Thyroid gland (tissue), 4 donors: ENCODE data around the gene KLHL18.

ENCODE experiments used
- POLR2A ChIP-seq, 2 donors: fragments of 450-650 bp; IDR thresholded peaks; one replicate each; pipeline ENCODE4 v1.6.1; 2017; ENCODE audit warnings: antibody characterized with exemption in 2 of 2, mild to moderate bottlenecking in 2 of 2, moderate library complexity in 1 of 2
- TF ChIP-seq, protein P1 (sequence below), 6 experiments: fragments of 200-600 bp in 3 of 6; fragments of 450-650 bp in 3 of 6; sonication (generic) in 3 of 6; IDR thresholded peaks; one replicate each; pipeline ENCODE4 v1.5.1; 2016 to 2019; ENCODE audit warnings: antibody characterized with exemption in 6 of 6, mild to moderate bottlenecking in 2 of 6, inconsistent platforms in 1 of 6, moderate library complexity in 1 of 6

DNA sequence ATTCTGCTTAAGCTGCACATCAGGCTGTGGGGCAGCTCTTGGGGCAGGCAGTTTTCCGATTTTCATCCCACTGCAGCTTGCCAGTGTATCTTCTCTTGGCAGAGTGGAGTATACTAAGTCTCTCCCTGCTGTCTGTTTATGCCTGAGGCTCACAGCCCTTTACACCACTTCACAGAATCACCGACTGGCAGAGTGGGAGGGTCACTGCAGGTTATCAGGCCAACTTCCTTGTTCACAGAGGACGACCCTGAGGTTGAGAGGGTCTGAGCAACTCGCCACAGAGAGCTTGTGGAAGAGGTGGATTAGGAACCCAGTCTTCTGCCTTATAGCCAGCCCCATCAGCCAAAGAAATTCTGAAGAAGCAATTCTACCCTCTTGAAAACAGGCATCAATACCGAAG is 31.1 kb upstream of the KLHL18 start:
- TF ChIP-seq, protein P1, sequence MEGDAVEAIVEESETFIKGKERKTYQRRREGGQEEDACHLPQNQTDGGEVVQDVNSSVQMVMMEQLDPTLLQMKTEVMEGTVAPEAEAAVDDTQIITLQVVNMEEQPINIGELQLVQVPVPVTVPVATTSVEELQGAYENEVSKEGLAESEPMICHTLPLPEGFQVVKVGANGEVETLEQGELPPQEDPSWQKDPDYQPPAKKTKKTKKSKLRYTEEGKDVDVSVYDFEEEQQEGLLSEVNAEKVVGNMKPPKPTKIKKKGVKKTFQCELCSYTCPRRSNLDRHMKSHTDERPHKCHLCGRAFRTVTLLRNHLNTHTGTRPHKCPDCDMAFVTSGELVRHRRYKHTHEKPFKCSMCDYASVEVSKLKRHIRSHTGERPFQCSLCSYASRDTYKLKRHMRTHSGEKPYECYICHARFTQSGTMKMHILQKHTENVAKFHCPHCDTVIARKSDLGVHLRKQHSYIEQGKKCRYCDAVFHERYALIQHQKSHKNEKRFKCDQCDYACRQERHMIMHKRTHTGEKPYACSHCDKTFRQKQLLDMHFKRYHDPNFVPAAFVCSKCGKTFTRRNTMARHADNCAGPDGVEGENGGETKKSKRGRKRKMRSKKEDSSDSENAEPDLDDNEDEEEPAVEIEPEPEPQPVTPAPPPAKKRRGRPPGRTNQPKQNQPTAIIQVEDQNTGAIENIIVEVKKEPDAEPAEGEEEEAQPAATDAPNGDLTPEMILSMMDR (IDR thresholded peaks at IDR 0.05), result no peak
- TF ChIP-seq POLR2A (IDR thresholded peaks at IDR 0.05), result no peak
